KBM-7 (cell line): ENCODE measurements around the gene ZBTB43.
"Not testable (repeated sequence)": the region's sequence is repeated elsewhere in the genome, so short reads cannot be mapped to it uniquely, and the experiment has no call there.

Experiments used
- DNase-seq: peaks from one replicate; pipeline ENCODE4 v3.0.0-alpha.2; 2015
- in situ Hi-C: fragments of 300-500 bp; cut with MboI; formaldehyde crosslinking; loops from 2 replicates; pipeline ENCODE4 v1.14.3; 2020; ENCODE audit warnings: low sequenced_read_pairs, low pct_unique_long_range_greater_than_20kb, mixed read lengths

The ZBTB43 gene

GRCh38 chr9:126804696-126805553 is at the start of gene ZBTB43:
TSS of gene ZBTB43 (plus strand) at chr9:126805040. CDS start at chr9:126832510, 27,470 bp downstream.
- peak; percentile 97 for DNase-seq
- in situ Hi-C loops: no loop called here

DNA sequence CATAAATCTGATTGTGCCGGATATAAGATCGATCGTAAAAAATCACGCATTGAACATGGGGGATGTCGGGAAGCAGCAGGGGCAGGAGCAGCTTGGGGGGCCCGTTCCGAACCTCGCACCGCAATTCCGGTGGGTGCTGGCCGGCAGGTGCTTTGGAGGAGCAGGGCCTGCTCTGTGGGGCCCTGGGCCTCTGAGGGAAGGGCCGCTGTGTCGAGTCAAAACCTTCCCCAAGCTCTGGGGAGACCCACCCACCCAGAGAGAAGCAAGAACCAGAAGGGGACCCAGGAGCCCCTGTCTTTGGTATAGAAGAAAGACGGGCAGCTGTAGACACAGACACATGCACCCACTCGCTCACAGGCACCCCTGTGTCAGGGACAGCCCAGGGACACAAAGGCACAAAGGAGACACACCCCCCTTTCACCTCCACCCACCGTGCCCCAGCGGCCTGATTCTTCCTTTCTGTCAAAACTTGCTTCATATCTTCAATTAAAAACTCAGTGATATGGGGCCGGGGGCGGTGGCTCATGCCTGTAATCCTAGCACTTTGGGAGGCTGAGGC is 49.4 kb upstream of the ZBTB43 start:
- in situ Hi-C loops: no loop called here
- no peak for DNase-seq

GRCh38 chr9:126756238-126756637 is 48.6 kb upstream of the ZBTB43 start:
- in situ Hi-C loops: no loop called here
- DNase-seq: no peak

- in situ Hi-C loops: no loop called here
- no peak for DNase-seq
Measured at GRCh38 chr9:126756876-126757415, 47.9 kb upstream of the ZBTB43 start.

GRCh38 chr9:126758916-126759585 is 45.8 kb upstream of the ZBTB43 start:
- DNase-seq: no peak
- in situ Hi-C loops: no loop called here

- DNase-seq: no peak
- in situ Hi-C loops: no loop called here
Measured at GRCh38 chr9:126761274-126761673, 43.6 kb upstream of the ZBTB43 start.

GRCh38 chr9:126763130-126763764 is 41.6 kb upstream of the ZBTB43 start:
- peak; percentile 14 for DNase-seq
- in situ Hi-C loops: no loop called here

DNA sequence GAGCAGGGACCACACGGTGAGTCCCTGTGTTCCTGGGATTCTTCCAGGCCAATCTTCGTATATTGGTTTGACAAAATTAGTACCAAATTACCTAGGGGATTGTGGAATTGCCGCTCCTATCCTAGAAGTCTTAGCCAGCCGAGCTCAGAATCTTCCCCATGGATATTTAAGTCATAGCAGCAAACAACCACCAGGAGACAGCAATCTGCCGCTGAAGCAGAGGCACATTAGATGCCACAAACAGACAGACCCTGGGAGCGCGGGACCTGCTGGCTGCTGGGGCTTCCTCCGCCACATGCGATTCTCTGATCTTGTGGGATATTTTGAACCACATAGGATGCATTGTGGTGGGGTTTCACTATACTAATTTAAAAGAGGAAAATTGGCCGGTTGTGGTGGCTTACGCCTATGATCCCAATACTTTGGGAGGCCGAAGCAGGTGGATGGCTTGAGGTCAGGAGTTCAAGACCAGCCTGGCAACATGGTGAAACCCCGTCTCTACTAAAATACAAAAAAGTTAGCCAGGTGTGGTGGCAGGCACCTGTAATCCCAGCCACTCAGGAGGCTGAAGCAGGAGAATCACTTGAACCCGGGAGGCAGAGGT is 31.7 kb upstream of the ZBTB43 start:
- in situ Hi-C loops: no loop called here
- DNase-seq: peak; percentile 55

- no peak for DNase-seq
- in situ Hi-C loops: loop anchor here (25.0 kb wide), 1 partner anchor 164 kb away; the partner anchor contains the start of gene LMX1B
Measured at GRCh38 chr9:126775926-126776325, 28.9 kb upstream of the ZBTB43 start.

DNA sequence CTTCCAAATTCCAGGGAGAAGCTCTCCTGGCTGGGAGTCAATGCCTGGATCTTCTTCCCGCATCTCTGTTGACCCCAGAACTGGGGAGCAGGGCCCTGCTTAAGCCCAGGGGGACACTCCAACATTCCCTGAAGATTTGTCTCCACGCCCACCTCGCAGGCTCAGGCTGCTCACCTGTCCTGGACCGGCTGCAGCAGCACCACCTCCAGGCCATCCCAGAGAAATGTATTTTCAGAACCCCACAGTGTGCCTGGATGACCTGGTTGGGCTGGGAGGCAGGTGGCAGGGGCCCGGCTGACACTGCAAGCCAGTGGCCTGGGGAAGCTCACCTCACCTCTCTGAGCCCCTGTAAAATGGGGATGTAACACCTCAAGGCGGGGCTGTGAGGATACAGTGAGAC is 27.1 kb upstream of the ZBTB43 start:
- peak; percentile 18 for DNase-seq
- in situ Hi-C loops: loop anchor here (25.0 kb wide), 1 partner anchor 165 kb away; the partner anchor contains the start of gene LMX1B

- in situ Hi-C loops: loop anchor here (25.0 kb wide), 1 partner anchor 166 kb away; the partner anchor contains the start of gene LMX1B
- DNase-seq: no peak
Measured at GRCh38 chr9:126778141-126778540, 26.7 kb upstream of the ZBTB43 start.

DNA sequence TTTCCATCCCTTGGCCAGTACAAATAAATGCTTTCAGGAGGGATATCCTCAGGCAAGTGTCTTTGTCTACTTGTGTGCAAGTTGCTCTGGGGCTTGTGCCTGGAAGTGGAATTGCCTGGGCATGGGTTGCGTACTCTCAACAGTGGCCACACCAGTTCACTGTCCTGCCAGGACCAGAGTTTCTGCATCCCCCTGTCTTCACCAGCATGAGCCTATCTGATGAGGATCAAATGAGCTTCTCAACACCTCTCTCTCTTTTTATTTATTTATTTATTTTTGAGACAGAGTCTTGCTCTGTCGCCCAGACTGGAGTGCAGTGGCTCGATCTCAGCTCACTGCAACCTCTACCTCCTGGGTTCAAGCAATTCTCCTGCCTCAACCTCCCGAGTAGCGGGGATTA is 26.1 kb upstream of the ZBTB43 start:
- DNase-seq: not testable (repeated sequence)
- in situ Hi-C loops: loop anchor here (25.0 kb wide), 1 partner anchor 166 kb away; the partner anchor contains the start of gene LMX1B

DNA sequence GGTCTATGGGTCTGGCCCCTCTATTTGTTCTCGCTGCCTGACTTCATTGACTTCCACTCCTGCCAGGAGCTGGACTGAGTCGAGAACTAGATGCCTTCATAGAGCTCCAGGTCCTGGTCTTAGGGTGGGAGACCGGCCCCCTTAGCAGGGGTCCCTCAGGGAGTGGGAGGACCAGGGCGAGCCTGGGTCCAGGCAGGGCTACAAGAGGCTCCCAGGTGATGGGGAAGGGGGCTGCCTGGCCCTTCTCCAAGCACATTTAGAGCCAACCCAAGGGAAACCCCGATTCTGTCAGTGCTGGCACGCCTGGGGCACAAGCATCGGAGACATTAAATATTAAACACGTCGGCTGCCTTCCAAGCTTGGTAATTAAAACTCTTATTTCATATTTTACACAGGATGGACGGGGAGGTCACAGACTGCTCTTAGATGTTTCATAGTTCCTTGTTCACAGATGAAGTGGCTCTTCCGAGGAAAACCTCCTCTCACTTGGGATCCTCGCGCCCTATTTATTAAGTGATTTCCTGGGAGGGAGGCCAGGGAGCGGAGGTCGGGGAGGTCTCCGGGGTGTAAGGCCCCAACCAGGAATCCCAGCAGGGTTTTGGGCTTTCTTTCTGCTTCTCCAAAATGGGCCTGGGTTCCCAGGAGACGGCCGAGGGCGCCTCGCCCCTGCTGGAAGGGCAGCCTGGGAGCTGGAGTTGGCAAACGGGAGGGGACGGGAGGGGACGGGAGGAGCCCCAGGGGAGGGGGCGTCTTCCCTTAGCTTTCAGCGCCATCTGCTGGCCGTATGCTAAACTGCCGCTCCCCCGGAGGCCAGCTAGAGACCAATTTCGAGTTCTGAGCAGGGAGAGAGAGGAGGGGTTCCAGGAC is 23.4 kb upstream of the ZBTB43 start:
- in situ Hi-C loops: loop anchor here (25.0 kb wide), 1 partner anchor 169 kb away; the partner anchor contains the start of gene LMX1B
- DNase-seq: peak; percentile 86

DNA sequence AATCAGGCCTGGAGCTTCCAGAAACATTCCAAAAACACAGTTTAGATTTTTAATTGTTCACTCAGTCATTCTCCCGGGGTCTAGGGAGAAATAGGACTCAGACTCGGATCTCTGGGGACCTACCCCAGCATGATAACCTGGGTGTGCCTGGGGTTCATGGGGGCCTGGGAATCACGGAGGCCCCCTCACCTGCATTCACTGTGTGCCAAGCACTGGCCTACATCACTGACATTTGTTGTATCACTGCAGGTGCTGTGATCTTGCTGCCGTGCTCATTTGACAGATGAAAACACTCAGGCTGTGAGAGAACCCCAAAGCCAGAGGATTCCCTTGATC is 22.8 kb upstream of the ZBTB43 start:
- no peak for DNase-seq
- in situ Hi-C loops: loop anchor here (25.0 kb wide), 1 partner anchor 170 kb away; the partner anchor contains the start of gene LMX1B

DNA sequence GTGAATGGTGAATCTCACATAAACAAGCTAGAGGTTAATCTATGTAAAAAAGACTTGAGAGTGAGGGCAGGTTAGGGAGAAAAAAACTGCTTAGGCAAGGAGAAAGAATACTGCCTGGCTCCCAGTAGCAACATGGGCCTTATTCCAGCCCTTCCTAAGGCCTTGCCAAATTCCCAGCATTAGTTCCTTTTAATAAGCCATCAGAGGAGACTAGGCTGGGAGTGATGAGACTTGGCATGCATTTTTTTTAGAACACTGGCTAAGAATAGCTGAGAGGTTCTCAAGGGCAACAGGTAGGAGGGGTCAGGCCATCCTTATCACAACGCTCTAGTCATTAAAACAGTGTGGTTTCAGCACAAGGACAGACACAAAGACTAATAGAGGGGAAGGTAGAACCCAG is 20.9 kb upstream of the ZBTB43 start:
- no peak for DNase-seq
- in situ Hi-C loops: loop anchor here (25.0 kb wide), 1 partner anchor 172 kb away; the partner anchor contains the start of gene LMX1B

GRCh38 chr9:126784401-126784800 is 20.4 kb upstream of the ZBTB43 start:
- in situ Hi-C loops: loop anchor here (25.0 kb wide), 1 partner anchor 172 kb away; the partner anchor contains the start of gene LMX1B
- no peak for DNase-seq

GRCh38 chr9:126784841-126785240 is 20.0 kb upstream of the ZBTB43 start:
- in situ Hi-C loops: loop anchor here (25.0 kb wide), 1 partner anchor 173 kb away; the partner anchor contains the start of gene LMX1B
- DNase-seq: not testable (repeated sequence)
